ENCODE results near the gene OR2T33.
"Not testable (repeated sequence)": the region's sequence is repeated elsewhere in the genome, so short reads cannot be mapped to it uniquely, and the experiment has no call there.

DNA sequence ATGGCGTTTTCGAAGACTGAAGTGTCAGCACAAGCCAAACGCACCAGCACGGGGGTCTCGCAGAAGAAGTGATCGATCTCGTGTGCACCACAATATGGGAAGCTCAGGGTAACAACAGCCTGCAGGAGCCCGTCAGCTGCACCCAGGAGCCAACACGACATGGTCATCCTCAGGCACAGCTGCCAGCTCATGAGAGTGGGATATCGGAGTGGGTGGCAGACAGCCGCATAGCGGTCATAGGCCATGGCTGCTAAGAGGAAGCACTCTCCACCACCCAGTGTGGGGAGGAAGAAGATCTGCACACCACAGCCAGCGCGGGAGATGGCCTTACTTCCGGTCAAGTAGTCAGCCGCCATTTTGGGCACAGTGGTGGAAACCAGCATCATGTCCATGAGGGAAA is 4.6 kb downstream of the OR2T33 start:
- TF ChIP-seq ZNF596 (tag by site-specific recombination; IDR thresholded peaks at IDR 0.05); ZBTB1 (tag by site-specific recombination; IDR thresholded peaks at IDR 0.05); SETDB1 (IDR thresholded peaks at IDR 0.05; ENCODE audit: insufficient read length, low read length); FEZF1 (tag by site-specific recombination; IDR thresholded peaks at IDR 0.05): not testable (repeated sequence)
- TF ChIP-seq, protein P1, sequence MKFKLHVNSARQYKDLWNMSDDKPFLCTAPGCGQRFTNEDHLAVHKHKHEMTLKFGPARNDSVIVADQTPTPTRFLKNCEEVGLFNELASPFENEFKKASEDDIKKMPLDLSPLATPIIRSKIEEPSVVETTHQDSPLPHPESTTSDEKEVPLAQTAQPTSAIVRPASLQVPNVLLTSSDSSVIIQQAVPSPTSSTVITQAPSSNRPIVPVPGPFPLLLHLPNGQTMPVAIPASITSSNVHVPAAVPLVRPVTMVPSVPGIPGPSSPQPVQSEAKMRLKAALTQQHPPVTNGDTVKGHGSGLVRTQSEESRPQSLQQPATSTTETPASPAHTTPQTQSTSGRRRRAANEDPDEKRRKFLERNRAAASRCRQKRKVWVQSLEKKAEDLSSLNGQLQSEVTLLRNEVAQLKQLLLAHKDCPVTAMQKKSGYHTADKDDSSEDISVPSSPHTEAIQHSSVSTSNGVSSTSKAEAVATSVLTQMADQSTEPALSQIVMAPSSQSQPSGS (tag by site-specific recombination; IDR thresholded peaks at IDR 0.05; ENCODE audit: low read depth) = not testable (repeated sequence)

All from HEK293 (cell line).